ENCODE data around the gene PGBD2. TPM values are rescaled to one million over a fixed set of nuclear protein-coding genes. Genes with fewer than 3 reads are reported as not detected.

PGBD2 gene
- total and polyA plus RNA-seq, 9 of the 15 experiments (the other 6 are each of a cell fraction or from before 2014, with no cell fraction given) = 11.9 to 21.8 (median 14.7) TPM

DNA sequence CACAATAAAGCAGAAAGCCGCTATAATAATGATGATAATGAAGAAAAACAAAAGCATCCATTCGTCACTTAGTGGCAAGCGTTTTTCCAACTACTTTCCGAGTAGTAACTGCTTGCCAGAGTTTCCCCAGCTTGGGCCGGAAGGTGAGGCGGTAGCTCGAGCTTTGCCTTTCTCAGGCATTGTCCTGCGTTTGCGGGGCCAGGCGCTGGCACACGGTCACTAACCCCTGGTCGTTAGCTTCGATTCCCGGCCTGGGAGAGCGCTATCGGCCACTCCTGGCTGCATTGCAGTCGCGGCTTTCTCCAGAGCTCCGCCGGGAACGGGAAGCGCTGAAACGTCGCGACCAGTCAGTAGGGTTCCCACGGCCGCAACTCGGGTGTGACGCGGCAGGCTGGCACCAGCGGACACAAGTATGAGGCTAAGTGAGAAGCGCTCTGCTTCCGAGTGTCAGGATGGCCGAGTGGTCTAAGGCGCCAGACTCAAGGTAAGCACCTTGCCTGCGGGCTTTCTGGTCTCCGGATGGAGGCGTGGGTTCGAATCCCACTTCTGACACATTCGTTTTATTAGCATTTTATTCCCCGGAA is 32.5 kb upstream of the PGBD2 start (continued):
- TF ChIP-seq, protein P1, sequence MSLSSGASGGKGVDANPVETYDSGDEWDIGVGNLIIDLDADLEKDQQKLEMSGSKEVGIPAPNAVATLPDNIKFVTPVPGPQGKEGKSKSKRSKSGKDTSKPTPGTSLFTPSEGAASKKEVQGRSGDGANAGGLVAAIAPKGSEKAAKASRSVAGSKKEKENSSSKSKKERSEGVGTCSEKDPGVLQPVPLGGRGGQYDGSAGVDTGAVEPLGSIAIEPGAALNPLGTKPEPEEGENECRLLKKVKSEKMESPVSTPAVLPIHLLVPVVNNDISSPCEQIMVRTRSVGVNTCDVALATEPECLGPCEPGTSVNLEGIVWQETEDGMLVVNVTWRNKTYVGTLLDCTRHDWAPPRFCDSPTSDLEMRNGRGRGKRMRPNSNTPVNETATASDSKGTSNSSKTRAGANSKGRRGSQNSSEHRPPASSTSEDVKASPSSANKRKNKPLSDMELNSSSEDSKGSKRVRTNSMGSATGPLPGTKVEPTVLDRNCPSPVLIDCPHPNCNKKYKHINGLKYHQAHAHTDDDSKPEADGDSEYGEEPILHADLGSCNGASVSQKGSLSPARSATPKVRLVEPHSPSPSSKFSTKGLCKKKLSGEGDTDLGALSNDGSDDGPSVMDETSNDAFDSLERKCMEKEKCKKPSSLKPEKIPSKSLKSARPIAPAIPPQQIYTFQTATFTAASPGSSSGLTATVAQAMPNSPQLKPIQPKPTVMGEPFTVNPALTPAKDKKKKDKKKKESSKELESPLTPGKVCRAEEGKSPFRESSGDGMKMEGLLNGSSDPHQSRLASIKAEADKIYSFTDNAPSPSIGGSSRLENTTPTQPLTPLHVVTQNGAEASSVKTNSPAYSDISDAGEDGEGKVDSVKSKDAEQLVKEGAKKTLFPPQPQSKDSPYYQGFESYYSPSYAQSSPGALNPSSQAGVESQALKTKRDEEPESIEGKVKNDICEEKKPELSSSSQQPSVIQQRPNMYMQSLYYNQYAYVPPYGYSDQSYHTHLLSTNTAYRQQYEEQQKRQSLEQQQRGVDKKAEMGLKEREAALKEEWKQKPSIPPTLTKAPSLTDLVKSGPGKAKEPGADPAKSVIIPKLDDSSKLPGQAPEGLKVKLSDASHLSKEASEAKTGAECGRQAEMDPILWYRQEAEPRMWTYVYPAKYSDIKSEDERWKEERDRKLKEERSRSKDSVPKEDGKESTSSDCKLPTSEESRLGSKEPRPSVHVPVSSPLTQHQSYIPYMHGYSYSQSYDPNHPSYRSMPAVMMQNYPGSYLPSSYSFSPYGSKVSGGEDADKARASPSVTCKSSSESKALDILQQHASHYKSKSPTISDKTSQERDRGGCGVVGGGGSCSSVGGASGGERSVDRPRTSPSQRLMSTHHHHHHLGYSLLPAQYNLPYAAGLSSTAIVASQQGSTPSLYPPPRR (CRISPR knock-in tag; IDR thresholded peaks at IDR 0.05; ENCODE audit: borderline replicate concordance) = peak; percentile 77; the same call in 1 of the 2 replicates
- TF ChIP-seq, protein P2, sequence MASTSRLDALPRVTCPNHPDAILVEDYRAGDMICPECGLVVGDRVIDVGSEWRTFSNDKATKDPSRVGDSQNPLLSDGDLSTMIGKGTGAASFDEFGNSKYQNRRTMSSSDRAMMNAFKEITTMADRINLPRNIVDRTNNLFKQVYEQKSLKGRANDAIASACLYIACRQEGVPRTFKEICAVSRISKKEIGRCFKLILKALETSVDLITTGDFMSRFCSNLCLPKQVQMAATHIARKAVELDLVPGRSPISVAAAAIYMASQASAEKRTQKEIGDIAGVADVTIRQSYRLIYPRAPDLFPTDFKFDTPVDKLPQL (IDR thresholded peaks at IDR 0.05; ENCODE audit: extremely low read depth, insufficient read length) = no peak
- TF ChIP-seq CEBPG (CRISPR knock-in tag; IDR thresholded peaks at IDR 0.05) (0 out of 2 replicates have a peak, but pooled peaks have one; percentile 2), CEBPG (tag; conservative IDR thresholded peaks at IDR 0.05 in 1 of 2, IDR thresholded peaks at IDR 0.05 in 1 of 2) (no peak; a peak in 1 of 4 replicates), IRF2 (CRISPR knock-in tag; IDR thresholded peaks at IDR 0.05) (no peak), TAF9B (IDR thresholded peaks at IDR 0.05; ENCODE audit: partially characterized antibody) (peak; percentile 2), FOXK1 (CRISPR knock-in tag; IDR thresholded peaks at IDR 0.05; ENCODE audit: borderline replicate concordance) (no peak), EGR1 (conservative IDR thresholded peaks at IDR 0.05) (no peak), ZBED1 (IDR thresholded peaks at IDR 0.05) (peak; percentile 36; the same call in 1 of the 2 replicates), YY1 (IDR thresholded peaks at IDR 0.05; ENCODE audit: borderline replicate concordance in 1 of 3, control insufficient read depth in 1 of 3, extremely low read depth in 1 of 3, insufficient read depth in 3 of 3, insufficient read length in 1 of 3, insufficient replicate concordance in 2 of 3, low read depth in 1 of 3, low read length in 2 of 3) (peak in 2 of 3 experiments; percentile 56 to 74), CSDE1 (IDR thresholded peaks at IDR 0.05) (no peak; a peak in 1 of 4 replicates), ESRRB (CRISPR knock-in tag; IDR thresholded peaks at IDR 0.05; ENCODE audit: borderline replicate concordance) (no peak), NR1H2 (CRISPR knock-in tag; IDR thresholded peaks at IDR 0.05) (no peak), ETV5 (CRISPR knock-in tag; IDR thresholded peaks at IDR 0.05; ENCODE audit: low read depth) (no peak; the same call in 1 of the 2 replicates), OTX1 (CRISPR knock-in tag; IDR thresholded peaks at IDR 0.05) (0 out of 2 replicates have a peak, but pooled peaks have one; percentile 4), HNRNPL (IDR thresholded peaks at IDR 0.05; ENCODE audit: low read depth, low read length) (no peak)
- TF ChIP-seq, protein P3, sequence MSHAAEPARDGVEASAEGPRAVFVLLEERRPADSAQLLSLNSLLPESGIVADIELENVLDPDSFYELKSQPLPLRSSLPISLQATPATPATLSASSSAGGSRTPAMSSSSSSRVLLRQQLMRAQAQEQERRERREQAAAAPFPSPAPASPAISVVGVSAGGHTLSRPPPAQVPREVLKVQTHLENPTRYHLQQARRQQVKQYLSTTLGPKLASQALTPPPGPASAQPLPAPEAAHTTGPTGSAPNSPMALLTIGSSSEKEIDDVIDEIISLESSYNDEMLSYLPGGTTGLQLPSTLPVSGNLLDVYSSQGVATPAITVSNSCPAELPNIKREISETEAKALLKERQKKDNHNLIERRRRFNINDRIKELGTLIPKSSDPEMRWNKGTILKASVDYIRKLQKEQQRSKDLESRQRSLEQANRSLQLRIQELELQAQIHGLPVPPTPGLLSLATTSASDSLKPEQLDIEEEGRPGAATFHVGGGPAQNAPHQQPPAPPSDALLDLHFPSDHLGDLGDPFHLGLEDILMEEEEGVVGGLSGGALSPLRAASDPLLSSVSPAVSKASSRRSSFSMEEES (CRISPR knock-in tag; IDR thresholded peaks at IDR 0.05) = no peak
- TF ChIP-seq, protein P4, sequence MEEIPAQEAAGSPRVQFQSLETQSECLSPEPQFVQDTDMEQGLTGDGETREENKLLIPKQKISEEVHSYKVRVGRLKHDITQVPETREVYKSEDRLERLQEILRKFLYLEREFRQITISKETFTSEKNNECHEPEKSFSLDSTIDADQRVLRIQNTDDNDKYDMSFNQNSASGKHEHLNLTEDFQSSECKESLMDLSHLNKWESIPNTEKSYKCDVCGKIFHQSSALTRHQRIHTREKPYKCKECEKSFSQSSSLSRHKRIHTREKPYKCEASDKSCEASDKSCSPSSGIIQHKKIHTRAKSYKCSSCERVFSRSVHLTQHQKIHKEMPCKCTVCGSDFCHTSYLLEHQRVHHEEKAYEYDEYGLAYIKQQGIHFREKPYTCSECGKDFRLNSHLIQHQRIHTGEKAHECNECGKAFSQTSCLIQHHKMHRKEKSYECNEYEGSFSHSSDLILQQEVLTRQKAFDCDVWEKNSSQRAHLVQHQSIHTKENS (CRISPR knock-in tag; IDR thresholded peaks at IDR 0.05) = no peak
